Measurements from ENCODE around the gene TMEM131L.

- TF ChIP-seq CTCF (IDR thresholded peaks at IDR 0.05): no peak
- TF ChIP-seq POLR2A (IDR thresholded peaks at IDR 0.05): no peak
These were observed 202.5 kb downstream of the TMEM131L start for GRCh38 chr4:153668647-153669046.

Measured in testis (tissue), 2 donors.